ENCODE data around the gene SV2C. TPM values are rescaled to one million over a fixed set of nuclear protein-coding genes. Genes with fewer than 3 reads are reported as not detected.

The SV2C gene
- total and polyA plus RNA-seq, 10 of the 15 experiments (the other 5 are each of a cell fraction or from before 2014, with no cell fraction given): under 0.01 to 1.1 (median 0.63) TPM

- Histone ChIP-seq H3K4me1 (ENCODE audit: control insufficient read depth, insufficient read depth, low read length) (no peaks in the 10 kb centered on the region), H3K27me3 (replicated peaks in 1 of 2; ENCODE audit: control insufficient read depth in 2 of 2, insufficient read depth in 2 of 2, low read length in 1 of 2) (no peaks in the 10 kb centered on the region; a peak in 1 of 4 replicates), H3K9ac (ENCODE audit: control insufficient read depth, insufficient read depth, low read length) (no peak overlapping the region), H3K27ac (ENCODE audit: control insufficient read depth, insufficient read depth) (no peak overlapping the region), H3K79me2 (ENCODE audit: control insufficient read depth, insufficient read depth, low read length) (no peaks in the 10 kb centered on the region), H3K36me3 (ENCODE audit: control insufficient read depth in 2 of 2, insufficient read depth in 2 of 2, low read length in 1 of 2) (no peaks in the 10 kb centered on the region), H3K4me2 (ENCODE audit: control insufficient read depth, insufficient read depth) (no peak overlapping the region), H3K4me3 (no peak overlapping the region), H2AFZ (ENCODE audit: control insufficient read depth, low read depth, low read length) (no peak overlapping the region), H4K20me1 (ENCODE audit: control insufficient read depth, insufficient read depth) (no peaks in the 10 kb centered on the region), H3K9me3 (replicated peaks; ENCODE audit: control insufficient read depth, insufficient read depth, low read length) (no peaks in the 10 kb centered on the region)
- ChIA-PET CTCF (interaction anchor here (0.7 kb wide), 1 partner anchor 9 kb away, joined by 3 read pairs; no protein-coding TSS in a partner anchor), SMC1A (ENCODE audit: uncharacterized antibody, unreplicated experiment) (interaction anchor here (1.0 kb wide), 1 partner anchor 40 kb away, joined by 3 read pairs; no protein-coding TSS in a partner anchor), POLR2A (no interaction called here), RAD21 (ENCODE audit: unreplicated experiment) (no interaction called here)
- 14% methylated on average over 4 of the region's 4 CpGs for WGBS (ENCODE audit: insufficient coverage, insufficient replicate concordance, low lambda C conversion rate, missing lambda C conversion rate)
- in situ Hi-C loops (cut with MboI): no loop called here
- ATAC-seq: no peak
- FAIRE-seq: no peak
- no TSS peak for BruUV-seq (replicated peaks)
- intact Hi-C loops (cut with micrococcal nuclease; ENCODE audit: unreplicated experiment): no loop called here
- no peak for DNase-seq (ENCODE audit: low read depth, low spot score)
- no peak for TF ChIP-seq MTA2 (IDR thresholded peaks at IDR 0.05; ENCODE audit: low read depth)
- no peak for TF ChIP-seq YY1 (IDR thresholded peaks at IDR 0.05; ENCODE audit: low read depth, low read length)
- TF ChIP-seq BHLHE40 (IDR thresholded peaks at IDR 0.05; ENCODE audit: borderline replicate concordance in 1 of 2, low read depth in 2 of 2, low read length in 1 of 2): no peak
- TF ChIP-seq TBL1XR1 (IDR thresholded peaks at IDR 0.05; ENCODE audit: low read depth, low read length): no peak
- no peak for TF ChIP-seq RELA (IDR thresholded peaks at IDR 0.05; ENCODE audit: borderline replicate concordance, partially characterized antibody)
- TF ChIP-seq ZNF687 (IDR thresholded peaks at IDR 0.05): no peak
- TF ChIP-seq ZSCAN29 (IDR thresholded peaks at IDR 0.05): no peak
- no peak for TF ChIP-seq PKNOX1 (IDR thresholded peaks at IDR 0.05)
- no peak for TF ChIP-seq NFIC (IDR thresholded peaks at IDR 0.05; ENCODE audit: low read depth, low read length)
- TF ChIP-seq SIN3A (IDR thresholded peaks at IDR 0.05; ENCODE audit: low read depth, low read length): no peak
- no peak for TF ChIP-seq MTA3 (IDR thresholded peaks at IDR 0.05; ENCODE audit: borderline replicate concordance, low read length)
- no peak for TF ChIP-seq TAF1 (IDR thresholded peaks at IDR 0.05; ENCODE audit: borderline replicate concordance, low read depth, low read length)
Measured at GRCh38 chr5:76062502-76063041, 20.6 kb upstream of the SV2C start.
